Measurements from ENCODE around the gene ATP10A.
"Not testable (repeated sequence)": the region's sequence is repeated elsewhere in the genome, so short reads cannot be mapped to it uniquely, and the experiment has no call there.

The ATP10A gene

DNA sequence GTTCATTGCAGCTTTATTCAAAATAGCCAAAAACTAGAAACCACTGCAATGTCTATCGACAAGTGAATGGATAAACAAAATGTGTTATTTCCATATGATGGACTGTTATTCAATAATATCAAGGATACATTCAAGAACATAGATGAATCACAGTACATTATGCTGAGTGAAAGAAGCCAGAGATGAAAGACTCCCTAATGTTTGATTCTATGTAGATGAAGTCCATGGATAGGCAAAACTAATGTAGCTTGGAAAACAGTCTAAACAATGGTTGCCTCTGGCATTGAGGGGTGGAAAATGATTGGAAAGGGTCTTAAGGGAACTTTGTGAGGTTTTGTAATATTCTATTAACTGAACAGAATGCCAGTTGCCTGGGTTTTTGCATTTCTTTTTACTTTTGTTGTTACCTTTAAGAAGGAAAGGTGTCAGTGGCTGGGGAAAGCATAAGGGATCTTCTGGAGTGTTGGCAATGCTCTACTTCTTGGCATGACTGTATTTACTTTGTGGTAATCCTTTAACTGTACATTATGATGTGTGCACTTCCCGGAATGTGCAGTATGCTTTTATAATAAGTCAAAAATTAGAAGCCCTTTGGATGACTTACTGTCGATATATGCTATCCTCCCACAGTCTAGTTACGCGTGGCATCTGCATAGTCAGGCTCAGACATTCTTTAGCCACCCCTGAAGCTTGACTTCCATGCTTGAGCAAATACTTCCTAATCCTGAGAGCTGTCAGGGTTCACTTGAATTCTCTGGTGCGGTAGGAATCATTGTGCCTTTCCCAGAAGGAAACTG lies 20.5 kb upstream of the ATP10A start:
- DNase-seq (ENCODE audit: low read depth) = no peak

DNA sequence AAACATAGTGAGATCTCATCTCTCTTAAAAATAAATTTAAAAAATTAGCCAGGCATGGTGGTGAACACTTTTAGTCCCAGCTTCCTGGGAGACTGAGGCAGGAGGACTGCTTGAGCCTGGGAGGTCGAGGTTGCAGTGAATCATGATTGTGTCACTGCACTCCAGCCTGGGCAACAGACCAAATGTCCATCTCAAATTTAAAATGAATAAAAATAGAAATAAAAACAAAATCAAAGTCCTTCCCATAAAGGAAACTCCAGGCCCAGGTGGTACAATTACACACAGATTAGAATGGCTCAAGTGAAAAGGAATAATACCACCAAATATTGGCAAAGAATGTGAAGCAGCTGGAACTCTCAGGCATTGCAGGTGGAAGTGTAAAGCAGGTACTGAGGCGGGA lies 19.3 kb upstream of the ATP10A start:
- no peak for DNase-seq (ENCODE audit: low read depth)

DNA sequence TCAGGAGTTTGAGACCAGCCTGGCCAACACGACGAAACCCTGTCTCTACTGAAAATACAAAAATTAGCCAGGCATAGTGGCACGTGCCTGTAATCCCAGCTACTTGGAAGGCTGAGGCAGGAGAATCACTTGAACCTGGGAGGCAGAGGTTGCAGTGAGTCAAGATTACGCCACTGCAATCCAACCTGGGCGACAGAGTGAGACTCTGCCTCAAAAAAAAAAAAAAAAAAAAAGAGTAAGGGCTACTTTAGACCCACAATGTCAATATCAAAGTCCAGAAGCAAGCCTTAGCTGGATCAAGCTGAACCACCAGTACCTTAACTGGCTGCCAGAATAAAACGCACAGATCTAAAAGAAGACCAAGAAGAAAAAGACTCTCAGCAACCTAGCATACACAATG lies 17.8 kb upstream of the ATP10A start:
- DNase-seq (ENCODE audit: low read depth) = not testable (repeated sequence)

DNA sequence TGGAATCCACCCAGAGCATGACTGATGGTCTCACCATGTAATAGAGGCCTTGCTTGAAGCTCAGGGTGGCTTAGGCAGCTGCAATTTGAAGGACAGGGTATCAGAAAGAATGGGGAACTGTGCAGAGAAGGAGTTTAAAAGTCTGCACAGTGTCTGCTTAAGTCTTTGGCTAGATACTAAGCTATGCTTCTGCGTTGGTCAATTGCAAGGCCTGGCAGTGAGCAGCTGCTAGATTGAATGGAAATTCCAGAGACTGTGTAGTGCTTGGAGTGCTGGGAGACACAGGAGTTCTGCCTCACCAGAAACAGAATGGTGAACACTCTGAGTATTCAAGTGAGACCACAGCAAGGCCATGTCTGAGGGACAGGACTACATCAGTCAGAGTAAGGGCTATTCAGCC lies 17.3 kb upstream of the ATP10A start:
- no peak for DNase-seq (ENCODE audit: low read depth)

DNA sequence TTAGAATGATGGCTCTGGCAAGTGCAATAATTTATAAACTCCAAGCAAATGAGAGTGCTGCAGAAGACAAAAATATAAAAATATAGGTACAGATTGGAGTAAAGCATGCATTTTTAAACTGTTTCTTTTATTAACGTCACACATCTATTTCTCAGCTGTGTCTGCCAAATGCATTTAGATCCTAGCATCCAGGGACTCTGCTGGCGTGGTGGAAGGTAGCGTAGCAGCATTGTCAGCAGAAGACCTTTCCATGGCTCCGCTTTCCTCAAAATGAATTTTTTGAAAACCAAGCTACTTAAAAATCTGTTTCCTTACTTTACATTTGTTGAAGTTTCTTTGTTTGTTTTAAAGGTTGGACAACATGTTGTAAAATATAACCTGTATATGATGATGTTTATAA lies 16.3 kb upstream of the ATP10A start:
- DNase-seq (ENCODE audit: low read depth) = no peak

DNA sequence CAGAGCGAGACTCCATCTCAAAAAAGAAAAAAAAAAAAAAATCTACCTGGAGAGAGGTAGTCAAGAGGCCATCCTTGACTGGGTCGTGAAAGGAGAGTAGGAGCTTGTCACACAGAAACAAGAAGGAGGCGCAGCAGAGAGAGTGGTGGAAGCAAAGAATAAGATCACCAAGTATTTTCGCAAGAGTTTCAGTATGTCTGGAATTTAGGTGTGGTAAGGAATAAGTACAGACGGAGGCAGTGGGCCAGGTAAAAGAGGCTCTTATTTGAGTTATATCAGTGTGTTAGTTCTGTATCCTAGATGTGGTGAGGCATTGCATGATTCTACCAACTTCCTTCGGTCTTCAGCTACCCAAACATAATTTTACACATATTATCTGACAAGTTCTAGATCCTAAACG lies 14.6 kb upstream of the ATP10A start:
- DNase-seq (ENCODE audit: low read depth) = no peak

DNA sequence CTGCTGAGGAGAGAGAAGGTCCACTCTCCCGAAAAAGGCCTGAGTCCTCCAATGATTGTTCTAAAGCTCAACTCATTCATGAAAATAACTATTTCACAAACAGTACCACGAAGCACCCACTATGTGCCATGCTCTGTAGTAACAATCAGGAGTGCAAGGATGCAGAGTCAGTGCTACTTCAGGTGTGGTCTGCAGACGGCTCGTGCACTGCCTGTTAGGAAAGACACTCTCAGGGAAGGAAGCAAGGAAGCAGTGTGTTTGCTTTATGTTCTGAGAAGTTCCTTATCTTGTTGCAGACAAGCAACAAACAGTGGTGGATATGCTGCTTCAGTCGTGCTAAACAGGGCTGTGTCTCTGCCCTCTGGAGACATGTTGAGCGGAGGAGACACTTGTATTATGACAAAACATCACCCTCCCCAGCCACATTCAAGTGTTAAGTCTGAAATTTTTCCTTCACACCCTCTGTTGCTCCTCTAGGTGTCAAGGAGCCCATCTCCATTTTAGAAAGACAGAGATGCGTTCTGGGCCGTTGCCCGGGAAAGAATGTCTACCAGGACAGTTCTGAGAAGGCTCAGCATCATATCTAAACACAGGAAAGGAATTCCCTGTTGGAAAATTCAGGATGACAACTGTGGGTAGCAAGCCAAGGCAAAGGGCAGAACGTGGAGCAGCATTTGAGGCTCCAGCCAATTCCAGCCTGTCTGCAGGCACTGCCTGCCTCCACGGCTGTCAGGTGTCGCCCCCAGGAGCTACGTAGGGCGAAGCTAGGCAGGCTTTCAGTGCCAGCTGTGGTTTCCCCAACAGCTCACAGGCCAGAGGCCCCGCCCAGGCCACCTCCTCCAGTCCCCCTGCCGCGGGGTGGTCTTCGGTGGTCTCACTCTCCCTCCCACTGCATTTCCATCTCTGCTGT lies 13.4 kb upstream of the ATP10A start:
- no peak for DNase-seq (ENCODE audit: low read depth)

DNA sequence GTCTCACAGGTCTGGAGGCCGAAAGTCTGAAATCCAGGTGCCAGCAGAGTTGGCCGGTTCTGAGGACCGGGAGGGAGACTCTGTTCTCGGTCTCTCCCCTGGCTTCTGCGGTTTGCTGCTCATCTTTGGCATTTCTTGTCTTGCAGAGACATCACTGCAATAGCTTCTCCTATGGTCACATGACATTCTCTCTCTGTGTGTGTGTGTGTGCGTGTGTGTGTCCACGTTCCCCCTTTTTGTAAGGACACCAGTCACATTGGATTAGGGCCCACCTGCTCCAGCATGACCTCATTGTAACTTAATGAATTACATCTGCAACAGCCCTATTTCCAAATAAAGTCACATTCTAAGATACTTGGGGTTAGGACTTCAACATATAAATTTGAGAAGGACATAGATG lies 12.4 kb upstream of the ATP10A start:
- DNase-seq (ENCODE audit: low read depth) = no peak

DNA sequence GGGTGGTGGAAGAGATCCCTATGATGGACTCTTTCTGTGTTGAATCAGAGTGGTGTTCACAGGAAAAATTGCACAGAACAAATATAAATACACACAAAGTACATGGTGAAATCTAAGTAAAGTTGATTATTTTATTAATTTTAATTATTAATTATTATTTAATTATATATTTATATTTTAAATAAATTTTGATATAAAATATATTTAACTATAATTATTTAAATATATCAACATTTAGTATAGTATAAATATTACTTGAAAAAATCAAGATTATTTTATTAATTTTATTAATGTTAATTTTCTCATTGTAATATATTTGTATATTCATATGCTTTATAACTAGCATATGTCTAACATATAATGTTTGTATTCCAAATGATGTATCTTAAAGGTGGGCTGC lies 11.3 kb upstream of the ATP10A start:
- no peak for DNase-seq (ENCODE audit: low read depth)

DNA sequence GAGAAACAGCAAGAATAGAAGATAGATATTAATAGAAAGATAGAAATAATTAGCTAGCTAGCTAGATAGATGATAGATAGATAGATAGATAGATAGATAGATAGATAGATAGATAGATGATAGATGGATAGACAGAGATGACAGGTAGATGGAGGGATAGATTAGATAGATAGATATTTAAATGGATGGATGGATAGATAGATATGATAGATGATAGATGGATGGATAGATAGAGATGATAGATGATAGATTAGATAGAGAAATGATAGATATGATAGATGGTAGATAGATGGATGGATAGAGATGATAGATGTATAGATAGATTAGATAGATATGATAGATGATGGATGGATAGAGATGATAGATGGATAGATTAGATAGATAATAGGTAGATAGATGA lies 8.3 kb upstream of the ATP10A start:
- DNase-seq (ENCODE audit: low read depth) = no peak

DNA sequence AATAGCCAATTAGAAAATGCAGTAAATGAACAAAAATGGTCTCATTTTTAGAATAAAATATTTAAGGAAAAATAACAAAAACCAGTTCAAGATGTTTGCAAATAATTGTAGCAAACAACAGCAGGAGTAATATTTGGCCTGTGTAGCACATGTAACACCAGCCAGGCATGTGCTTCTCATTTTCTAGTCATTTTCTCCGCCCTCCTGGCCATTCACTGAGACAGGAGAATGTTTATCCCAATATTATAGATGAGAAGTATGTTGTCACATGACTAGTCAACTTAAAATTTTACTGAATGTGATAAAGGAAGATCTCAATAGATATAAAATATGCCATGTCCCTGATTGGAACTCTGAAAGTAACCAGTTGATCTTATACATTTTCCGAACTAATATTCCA lies 7.8 kb upstream of the ATP10A start:
- no peak for DNase-seq (ENCODE audit: low read depth)

DNA sequence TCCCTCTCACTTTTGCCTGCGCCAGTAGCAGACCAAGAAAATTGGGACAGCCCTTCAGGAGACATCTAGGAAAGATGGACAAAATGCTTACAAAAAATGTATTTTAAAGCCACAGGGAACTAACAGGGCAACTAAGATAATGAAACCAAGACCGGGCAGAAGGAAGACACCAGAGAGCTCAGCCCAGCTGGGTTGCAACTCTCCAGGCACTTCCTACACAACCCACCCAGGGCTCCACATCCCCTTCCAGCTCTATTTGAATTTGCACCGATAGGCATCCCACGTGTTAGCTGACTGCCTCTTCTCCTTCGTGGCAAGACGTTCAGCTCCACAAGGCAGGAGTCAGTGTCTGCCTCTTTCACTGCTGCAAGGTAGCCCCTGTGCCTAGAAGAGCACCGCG lies 6.6 kb upstream of the ATP10A start:
- DNase-seq (ENCODE audit: low read depth) = no peak

DNA sequence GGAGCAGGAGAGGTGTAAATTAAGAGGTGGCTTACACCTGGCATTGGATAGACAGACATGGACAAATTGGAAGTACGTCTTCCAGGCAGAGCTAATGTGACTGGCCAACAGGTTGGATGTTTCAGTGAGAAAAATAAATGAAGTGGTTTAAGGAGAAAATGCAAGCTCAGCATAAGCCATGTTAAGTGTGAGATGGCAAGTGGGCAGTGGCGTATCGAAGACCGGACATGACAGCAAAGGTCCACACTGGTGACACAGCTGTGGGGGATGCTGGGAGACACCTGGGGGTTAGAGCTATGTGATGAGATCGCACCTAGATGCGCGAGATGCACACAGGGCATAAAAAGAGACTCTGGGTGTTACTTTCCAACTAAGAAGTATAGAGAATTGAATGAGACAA lies 3.7 kb upstream of the ATP10A start:
- no peak for DNase-seq (ENCODE audit: low read depth)

DNA sequence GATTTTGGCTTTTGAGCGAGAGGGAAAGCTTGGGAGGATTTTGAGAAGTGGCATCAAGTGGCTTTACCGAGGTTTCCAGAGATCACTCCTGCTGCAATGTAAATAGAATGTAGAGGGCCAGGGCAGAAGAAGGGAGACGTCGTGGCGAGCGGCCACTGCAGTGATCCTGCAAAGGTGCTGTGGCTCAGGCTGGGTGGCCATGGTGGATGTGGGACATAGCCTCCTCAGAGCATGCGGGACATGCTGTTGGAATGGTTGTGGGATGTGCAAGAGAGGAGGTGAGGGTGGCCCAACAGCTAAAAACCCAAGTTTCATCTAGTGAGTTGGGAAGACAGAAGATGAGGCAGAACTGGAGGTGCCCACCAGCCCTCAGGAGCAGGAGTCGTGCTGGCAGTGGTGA lies 3.1 kb upstream of the ATP10A start:
- DNase-seq (ENCODE audit: low read depth) = no peak

DNA sequence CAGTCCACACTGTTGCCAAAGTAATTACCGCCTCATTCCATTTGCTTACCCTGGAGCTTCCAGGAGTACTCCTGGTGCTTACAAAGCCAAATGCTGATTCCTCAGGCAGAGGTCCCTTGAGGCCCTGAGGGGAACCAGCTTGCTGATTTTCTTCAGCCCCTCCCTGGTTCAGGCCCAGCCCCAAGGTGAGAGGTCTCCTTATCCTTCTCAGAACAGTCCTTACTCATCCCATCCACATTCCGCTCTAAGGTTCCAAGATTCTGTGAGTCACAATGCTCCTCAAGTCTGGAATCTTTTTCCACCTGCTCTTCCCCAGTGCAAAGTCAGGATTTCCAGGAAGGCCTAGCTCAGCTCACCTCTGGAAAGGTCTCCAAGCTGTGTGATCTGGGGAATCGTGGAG lies 1.8 kb upstream of the ATP10A start:
- DNase-seq (ENCODE audit: low read depth) = no peak

DNA sequence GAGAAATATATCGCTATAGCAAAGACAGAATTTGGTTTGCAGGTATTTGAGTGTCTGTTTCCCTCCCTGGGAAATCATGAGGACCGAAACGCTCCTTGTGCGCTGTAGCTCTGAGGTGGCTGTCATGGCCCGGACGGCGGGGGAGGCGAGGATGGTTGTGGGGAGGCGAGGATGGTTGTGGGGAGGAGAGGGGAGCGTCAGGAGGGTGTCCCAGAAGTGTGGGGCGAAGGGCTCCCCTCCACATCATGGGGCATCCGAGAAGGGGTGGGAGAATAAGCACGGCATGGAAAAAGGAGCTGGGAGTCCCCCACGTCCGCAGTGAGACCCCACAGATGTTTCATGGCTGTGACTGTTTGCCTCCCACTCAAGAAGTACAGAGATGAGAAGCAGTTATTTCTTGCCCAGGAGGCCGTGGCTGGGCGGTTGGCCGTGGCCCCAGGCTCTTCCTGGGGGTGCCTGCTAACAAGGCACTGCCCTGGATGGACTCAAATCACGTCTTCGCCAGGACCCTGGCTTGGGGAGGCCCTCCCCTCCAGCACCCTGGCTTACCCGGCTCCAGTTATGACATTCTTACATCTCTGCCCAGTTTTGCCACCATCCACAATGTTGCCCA lies 947 bp upstream of the ATP10A start:
- no peak for DNase-seq (ENCODE audit: low read depth)

DNA sequence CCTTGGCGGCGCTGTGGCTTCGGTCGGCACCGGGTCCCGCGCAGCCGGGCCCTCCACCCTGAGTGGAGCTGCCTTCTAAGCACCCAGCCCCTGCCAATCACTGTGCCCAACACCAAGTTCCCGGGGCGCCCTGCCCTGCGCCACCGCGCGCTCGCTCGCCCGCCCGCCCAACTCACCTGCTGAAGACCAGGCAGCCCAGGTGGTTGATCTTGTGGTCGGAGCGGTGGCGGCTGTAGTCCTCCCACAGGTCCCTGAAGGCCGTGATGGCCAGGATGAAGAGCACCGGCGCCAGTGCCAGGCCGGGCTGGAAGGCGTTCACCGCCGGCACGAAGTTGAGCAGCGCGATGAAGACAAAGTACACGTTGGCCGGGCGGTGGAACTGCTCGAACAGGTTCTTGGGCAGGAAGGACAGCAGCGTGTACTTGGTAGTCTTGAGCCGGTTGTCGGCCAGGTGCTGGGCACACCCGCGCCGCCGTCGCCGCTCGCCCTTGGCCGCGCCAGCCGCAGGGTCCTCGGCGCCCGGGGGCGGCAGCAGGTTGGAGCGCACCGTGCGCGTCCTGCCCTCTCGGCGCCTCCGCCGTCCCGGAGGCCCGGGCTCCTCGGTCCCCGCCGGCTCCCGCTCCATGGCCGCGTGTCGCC lies 536 bp downstream of the ATP10A start:
- DNase-seq (ENCODE audit: low read depth) = no peak

DNA sequence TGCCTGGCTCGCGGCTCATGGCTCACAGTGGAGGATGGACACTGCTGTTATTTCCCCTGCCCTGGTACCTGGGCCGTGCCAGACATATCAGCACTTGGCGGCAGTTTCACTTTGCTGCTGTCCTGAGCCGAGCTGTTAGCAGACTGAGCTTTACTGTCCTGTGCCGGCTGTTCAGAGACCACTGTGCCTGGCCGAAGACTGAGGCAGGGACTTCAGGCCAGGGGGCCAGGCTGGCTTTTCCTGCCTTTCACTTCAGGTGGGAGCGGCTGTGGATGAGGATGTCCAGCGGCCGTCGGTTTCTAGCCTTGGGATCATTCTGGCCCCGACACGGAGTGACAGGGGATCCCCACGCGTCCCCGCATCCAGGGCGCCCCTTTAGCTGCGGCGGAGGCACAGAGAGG lies 1.1 kb downstream of the ATP10A start:
- DNase-seq (ENCODE audit: low read depth) = no peak

DNA sequence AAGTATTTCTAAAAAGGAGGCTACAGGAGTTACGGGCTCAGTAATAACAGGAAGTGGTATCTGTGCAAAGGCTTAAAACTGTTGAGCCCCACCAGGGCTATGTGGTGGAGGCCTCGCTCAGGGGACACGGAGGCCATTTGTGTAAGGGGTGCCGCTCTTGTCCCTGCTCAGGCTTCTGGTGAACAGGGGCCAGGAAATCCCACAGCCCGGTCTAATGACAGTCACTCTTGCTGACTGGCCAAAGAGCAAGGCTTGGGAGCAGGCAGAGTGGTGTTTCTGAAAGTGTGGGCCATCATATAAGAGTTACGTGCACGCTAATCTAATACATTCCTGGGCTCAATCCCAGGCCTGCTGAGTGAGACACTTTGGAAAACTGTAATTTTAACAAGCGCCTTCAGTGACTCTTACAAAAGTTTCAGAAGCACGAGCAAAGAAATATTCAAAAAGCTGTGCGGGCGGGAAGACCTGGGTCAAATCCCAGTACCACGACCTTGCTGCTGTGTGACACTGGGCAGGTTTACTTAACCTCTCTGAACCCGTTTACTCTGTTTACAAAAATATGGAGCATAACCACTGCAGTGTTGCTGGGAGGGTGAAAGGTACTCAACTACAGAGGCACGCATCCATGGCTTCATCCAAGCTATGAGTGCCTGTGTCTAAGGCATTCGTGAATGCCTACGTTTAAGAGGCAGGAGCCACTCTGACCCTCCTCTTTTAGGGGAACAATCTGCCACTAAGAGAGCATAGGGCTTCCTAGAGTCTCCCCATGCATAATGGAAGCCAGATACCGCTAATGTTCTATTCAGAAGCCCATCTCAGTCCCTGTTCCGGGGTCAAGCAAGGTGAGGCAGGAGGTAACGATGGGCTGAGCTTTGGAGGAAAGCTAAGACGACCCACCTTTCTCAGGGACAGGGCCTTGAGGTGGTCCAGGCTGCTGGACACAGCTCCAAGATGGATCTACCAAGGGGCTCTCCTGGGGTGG lies 2.0 kb downstream of the ATP10A start:
- DNase-seq (ENCODE audit: low read depth) = no peak

DNA sequence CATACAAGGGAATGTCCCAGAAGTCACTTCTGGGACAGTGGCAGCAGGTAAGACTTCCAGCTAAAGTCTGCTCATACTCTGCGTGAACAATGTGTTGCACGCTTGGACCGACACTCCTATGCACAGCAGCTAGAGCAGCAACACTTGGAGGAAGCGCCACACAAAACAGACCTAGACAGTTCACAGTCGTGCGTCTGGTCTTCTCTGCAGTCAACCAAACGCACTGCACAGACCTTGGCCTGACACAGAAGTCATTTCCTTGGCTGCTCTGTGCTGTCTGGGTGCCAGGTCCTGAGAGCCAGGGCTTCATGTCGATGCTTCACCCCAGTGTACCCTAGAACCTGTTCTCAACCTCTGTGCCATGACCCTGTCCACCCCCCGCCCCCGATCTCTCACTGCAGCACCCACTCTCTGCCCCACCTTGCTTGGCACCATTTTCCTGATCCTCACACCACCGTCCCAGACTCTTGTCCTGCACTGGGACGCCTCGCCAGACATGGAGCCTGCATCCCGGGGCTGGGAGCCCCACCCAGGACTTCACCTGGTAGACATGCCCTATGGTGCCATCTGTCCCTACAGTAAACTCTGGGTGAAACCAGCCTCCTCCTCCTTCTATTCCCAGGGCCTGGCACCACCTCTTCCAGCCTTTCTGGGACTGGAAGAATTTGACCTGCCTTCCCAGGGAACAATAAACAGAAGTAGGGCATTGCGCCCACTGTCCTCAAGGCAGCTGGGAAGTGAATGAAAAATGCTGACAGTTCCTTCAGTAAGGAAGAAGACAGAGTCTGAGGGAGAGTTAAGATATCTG lies 3.1 kb downstream of the ATP10A start:
- no peak for DNase-seq (ENCODE audit: low read depth)

Data from HS-27A (cell line).